HG03558 (cell line): ENCODE data around the gene VPS41.

ENCODE experiments used
- ATAC-seq: cut with Tn5 transposase; IDR thresholded peaks from one replicate; pipeline ENCODE4 v1.9.1; 2021; ENCODE audit warnings: moderate number of reproducible peaks; ENCODE audit not compliant: unreplicated experiment; ENCODE audit errors: extremely low read depth

The VPS41 gene

DNA sequence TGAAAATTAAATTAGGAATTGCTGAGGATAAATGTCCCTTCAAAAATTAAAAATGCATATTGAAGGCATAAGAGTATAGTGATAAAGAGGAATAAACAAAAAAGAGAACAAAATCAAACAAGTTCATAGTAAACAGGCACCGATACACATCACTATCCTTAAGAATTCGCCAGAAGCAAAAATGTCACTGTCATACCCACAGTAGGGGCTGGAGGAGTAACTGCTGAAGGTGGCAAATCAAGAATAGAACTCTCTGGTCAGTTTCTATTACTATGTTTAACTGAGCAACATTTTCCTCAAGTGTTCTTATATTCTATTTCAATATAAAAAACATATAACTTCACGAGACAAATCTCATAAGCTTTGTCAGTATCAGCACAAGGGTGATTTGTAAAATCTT, 84.0 kb downstream of the VPS41 start:
- ATAC-seq, result no peak

DNA sequence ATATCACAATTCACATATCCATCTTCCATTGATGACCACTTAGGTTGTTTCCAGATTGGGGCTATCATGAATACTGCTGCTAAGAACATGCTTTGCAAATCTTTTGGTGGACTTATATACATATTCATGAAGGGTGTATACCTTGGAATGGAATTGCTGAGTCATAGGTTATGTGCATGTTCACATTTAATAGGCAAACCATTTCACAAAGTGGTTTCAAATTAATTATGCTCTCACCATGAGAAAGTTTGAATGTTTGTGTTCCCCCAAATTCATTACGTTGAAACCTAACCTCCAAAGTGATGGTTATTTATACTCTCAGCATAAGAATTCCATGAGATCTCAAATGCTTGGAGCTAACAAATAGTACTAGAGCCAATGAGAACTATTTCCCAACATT, 86.4 kb downstream of the VPS41 start:
- no peak for ATAC-seq

DNA sequence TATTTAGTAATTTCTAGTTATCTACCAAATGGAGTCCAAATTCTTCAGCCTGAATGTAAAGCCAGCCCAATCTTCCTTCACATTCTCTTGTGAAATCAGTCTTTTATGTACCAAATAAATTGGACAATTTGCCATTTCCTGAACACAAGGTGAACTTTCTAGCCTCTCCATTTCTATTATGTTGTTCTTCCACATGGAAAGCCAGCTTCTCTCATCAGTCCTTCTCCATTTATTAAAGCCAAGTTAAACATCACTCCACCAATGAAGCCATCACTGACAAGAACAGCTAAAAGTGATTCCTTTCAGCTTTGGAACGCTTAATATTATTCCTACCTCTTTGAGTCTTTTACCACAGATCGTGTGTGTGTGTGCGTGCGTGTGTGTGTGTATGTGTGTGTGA, 88.4 kb downstream of the VPS41 start:
- ATAC-seq, result no peak

- no peak for ATAC-seq
Observed at GRCh38 chr7:38819463-38819862, 89.5 kb downstream of the VPS41 start.

DNA sequence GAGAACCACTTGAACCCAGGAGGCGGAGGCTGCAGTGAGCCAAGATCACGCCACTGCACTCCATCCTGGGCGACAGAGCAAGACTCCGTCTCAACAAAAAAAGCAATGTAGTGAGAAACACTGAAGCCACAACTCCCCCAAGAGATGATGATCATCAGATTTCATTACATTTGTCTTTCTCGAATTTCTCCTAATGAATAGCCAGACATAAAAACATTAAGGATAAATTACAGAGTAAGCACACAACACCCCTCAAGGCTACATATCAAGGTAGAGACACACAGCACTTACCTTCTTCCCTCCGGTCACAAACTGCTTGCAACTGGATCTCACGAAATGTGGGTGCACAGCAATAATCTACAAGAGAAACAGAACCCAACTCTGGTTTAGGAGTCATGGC, 91.5 kb downstream of the VPS41 start:
- no peak for ATAC-seq

GRCh38 chr7:38813768-38814167, 95.2 kb downstream of the VPS41 start:
- ATAC-seq, result no peak

- ATAC-seq, result no peak
Observed at GRCh38 chr7:38806912-38807311, 102.1 kb downstream of the VPS41 start.

- ATAC-seq, result no peak
Observed at GRCh38 chr7:38801786-38802185, 107.2 kb downstream of the VPS41 start.

DNA sequence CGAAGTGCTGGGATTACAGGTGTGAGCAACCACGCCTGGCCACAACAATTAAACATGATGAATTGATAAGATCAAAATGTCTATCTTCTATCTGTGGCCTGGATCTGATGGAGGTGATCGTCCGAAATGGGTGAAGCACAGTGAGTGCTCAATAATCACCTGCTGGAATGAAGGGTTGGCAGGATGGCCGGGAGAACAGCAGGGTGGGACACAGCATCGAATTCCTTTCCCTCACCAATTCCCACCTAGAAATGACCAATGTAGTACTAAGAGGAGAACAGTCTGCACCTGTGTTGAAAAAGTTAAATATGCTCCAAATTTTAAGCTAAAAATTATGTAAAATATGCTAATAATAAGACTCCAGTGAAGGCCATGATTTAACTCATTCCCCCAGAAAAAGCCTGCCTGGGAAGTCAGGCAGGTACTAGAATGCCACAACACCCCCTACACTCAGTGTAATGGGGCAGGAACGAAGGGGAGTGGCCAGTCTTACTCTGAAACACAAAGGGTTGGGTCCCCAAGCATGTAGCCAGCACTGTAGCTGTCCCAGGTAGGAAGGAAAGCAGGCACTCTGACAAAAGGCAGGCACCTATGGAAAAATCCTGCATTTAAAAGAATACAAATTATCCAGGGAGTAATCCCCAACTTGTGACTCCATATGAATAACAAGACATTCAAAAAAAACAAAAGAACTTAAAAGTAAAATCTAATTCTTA, 110.3 kb downstream of the VPS41 start:
- ATAC-seq, result no peak

DNA sequence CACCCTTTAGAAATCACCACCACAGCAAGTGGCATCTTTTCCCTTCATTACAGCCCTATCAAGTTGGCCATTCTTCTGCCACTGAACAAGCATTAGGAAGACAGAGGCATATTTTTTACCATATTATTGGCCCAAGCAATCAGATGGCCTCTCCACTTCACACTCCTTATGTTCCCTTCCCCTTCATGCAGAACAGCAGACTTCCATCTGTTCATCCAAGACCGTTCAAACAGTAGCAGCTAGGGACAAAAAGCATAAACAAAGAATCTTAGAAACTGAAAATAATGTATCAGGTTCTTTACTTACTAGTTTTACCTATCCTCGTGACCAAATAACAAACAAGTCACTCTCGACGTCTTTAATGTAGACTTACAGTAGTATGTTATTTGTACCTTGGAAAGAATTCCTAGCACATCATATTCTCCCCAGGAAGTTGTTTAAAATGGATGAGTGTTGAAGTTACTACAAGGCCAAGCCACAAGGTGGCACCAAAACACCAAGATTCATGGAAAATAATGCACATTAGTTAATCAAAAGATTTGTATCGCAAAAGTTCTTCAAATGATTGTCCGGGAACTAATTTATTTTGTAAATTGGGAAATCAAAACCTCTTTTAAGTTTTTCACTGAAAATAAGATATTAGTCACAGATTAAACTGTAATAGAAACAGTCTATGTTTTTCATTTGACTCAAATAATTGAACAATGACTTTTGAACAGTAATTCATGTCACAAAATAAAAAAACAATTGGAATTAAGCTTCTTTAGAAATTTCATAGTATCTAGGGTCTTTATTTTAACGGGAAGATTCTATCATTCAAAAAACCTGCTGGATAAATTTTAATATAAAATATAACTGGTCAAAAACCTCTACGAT, 112.1 kb downstream of the VPS41 start:
- no peak for ATAC-seq

DNA sequence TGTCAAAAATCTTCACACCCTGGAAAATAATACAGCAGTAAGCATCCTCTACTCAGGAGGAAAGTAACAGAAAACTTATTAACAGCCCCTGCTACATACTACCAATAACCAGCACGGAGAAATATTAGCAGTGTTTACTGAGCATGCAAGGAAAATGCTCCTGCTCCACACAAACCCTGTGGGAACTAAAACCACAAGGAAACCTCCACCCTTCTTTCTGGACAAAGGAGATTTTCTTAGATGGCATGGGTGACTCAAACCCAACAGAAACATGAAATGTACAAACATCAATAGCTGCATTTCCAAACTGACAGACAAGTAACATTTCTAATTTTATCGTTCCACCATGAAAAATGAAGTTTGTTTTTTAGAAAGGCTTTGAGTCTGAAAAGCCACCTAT, 113.4 kb downstream of the VPS41 start:
- ATAC-seq, result no peak

GRCh38 chr7:38781991-38782390, 127.0 kb downstream of the VPS41 start:
- ATAC-seq, result no peak

DNA sequence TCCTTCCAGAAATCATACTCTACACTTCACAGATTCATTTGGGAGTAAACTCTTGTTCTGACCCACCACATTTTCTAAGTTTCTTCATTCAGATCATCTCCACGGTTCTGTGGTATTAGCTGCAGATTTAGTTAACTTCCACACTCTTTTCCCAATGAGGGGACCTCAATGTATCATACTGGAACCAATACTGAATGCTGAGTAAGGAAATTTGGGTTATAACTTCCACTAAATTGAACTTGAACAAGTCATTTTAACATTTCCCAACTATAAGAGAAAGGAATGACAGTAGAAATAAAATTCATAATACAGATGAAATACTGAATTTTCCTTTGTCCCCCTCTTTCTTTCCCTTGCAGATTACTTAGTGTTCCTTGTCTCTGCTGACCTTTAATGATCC, 131.4 kb downstream of the VPS41 start:
- no peak for ATAC-seq

GRCh38 chr7:38775506-38776175, 133.3 kb downstream of the VPS41 start:
- no peak for ATAC-seq

DNA sequence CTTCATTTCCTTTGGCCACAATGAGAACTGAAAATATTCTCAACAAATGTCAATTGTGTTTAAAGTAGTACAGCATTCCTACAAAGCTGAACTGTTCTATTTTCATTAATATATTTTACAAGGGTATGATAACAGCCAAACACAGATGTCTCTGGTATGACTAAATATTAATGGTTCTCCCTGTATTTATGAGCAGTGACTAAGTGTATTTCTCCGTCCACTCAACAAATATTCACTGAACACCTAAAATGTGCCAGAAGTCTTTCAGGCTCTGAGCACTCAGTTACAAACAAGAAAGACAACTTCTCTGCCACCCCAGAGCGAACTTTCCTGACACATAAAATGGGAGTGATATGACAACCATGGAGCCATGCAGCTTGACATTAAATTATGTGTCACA, 135.6 kb downstream of the VPS41 start:
- no peak for ATAC-seq

- no peak for ATAC-seq
Observed at GRCh38 chr7:38760226-38760625, 148.8 kb downstream of the VPS41 start.

- no peak for ATAC-seq
Observed at GRCh38 chr7:38759028-38759427, 150.0 kb downstream of the VPS41 start.

GRCh38 chr7:38757931-38758330, 151.1 kb downstream of the VPS41 start:
- no peak for ATAC-seq

DNA sequence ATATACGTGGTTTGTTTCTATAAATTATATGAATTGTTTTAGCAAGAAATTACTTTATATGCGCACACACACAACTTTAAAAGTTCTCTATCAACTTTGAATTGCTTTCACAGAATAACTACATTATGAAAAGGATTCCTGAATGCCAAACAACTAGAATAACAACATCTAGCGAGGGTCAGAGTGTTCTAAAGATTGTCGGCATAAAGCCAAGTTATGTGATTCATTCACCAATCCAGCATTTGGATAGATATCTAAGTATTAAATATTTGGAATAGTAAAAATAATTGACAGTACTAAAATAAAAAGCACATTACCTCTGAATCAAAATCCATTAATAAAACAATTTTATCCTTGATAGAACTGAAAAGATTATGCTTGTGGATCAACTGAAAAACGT, 152.5 kb downstream of the VPS41 start:
- no peak for ATAC-seq

DNA sequence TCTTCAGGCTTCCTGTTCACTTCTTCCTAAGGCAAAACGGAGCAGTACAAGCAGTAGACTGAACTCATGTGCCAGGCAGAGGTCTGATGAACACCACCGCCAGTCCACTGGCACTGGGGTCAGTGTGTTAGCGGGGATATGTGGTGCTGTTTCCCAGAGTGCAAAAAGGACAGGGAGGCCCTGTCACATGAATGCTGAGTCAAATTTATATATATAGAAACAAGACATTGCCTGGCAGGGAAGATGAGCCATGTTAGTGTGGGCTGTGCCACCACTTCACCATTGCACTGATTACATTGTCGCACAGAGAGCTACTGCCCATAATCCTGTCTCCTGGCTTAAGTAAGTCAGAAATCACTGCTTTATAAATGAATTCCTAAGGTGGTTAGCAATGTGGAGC, 155.6 kb downstream of the VPS41 start:
- ATAC-seq, result no peak

- no peak for ATAC-seq
Observed at GRCh38 chr7:38751416-38751815, 157.6 kb downstream of the VPS41 start.
